Neural progenitor cell (in vitro differentiated cells): ENCODE measurements around the gene PRKCA.

Experiments used
- CTCF ChIP-seq: fragments of 200-600 bp; sonication (generic); IDR thresholded peaks from 2 replicates; pipeline ENCODE4 v1.5.1; 2017; ENCODE audit warnings: antibody characterized with exemption, mild to moderate bottlenecking
- EZH2 ChIP-seq: fragments of 200-600 bp; sonication (generic); IDR thresholded peaks from 2 replicates; pipeline ENCODE4 v1.6.1; 2017; ENCODE audit warnings: antibody characterized with exemption, mild to moderate bottlenecking, moderate library complexity
- EZH2phosphoT487 ChIP-seq: fragments of 200-600 bp; sonication (generic); IDR thresholded peaks from 2 replicates; pipeline ENCODE4 v1.6.1; 2017; ENCODE audit warnings: antibody characterized with exemption

DNA sequence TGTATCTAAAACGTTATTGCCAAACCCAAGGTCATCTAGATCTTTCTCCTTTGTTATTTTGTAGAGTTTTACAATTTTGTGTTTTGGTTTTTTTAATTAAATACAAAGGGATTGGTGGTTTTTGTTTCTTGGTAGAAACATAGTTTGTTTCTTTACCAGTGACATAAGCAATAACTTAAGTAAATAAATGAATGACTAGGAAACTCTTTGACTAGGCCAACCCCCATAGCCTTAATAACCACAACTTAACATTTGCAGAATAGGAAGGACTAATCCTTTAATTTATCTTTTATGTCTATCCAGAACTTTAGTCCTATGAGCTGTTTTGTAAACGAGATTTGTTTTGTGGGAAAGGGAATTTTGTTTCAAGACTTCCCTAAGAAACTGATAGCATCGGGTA is 162.5 kb downstream of the PRKCA start:
- TF ChIP-seq EZH2phosphoT487: no peak
- TF ChIP-seq CTCF: no peak
- TF ChIP-seq EZH2: no peak
